DMS53 treated with DMSO at 0.1 percent for 48 hours (cell line): ENCODE results near the gene IL17A.

Source experiments
- DNase-seq: peaks from one replicate; lab custom pipeline; 2025; ENCODE audit not compliant: unreplicated experiment; lab: John Stamatoyannopoulos, UW

Gene IL17A

GRCh38 chr6:52210227-52210626 lies 24.1 kb downstream of the IL17A start:
- no peak for DNase-seq

- no peak for DNase-seq
These were observed 27.0 kb downstream of the IL17A start for GRCh38 chr6:52213127-52213526.

- DNase-seq: no peak
These were observed 29.6 kb downstream of the IL17A start for GRCh38 chr6:52215787-52216186.

- no peak for DNase-seq
These were observed 30.9 kb downstream of the IL17A start for GRCh38 chr6:52216932-52217575.

GRCh38 chr6:52217761-52218160 lies 31.6 kb downstream of the IL17A start:
- DNase-seq: no peak

- DNase-seq: no peak
These were observed 35.1 kb downstream of the IL17A start for GRCh38 chr6:52221302-52221701.

- DNase-seq: no peak
These were observed 41.3 kb downstream of the IL17A start for GRCh38 chr6:52227495-52227894.

- no peak for DNase-seq
These were observed 44.5 kb downstream of the IL17A start for GRCh38 chr6:52230685-52231084.

GRCh38 chr6:52231406-52232127 lies 45.4 kb downstream of the IL17A start:
- no peak for DNase-seq

- DNase-seq: no peak
These were observed 46.8 kb downstream of the IL17A start for GRCh38 chr6:52233005-52233404.

- DNase-seq: peak; percentile 87
These were observed 48.0 kb downstream of the IL17A start for GRCh38 chr6:52233975-52234823.
